ENCODE measurements around the gene THSD1. TPM values are rescaled to one million over a fixed set of nuclear protein-coding genes. Genes with fewer than 3 reads are reported as not detected.
"Not testable (repeated sequence)": the region's sequence is repeated elsewhere in the genome, so short reads cannot be mapped to it uniquely, and the experiment has no call there.

THSD1 gene
- total RNA-seq, 1 experiment from 2014 or later, result 3.3 TPM

GRCh38 chr13:52371736-52372247 lies 34.2 kb downstream of the THSD1 start:
- no peaks in the 10 kb centered on the region for H3K4me1 ChIP-seq (ENCODE audit: control insufficient read depth, insufficient read depth, low read length)
- no peak for TF ChIP-seq TCF7L2 (IDR thresholded peaks at IDR 0.05; ENCODE audit: low read depth, low read length)
- no peaks in the 10 kb centered on the region for H3K36me3 ChIP-seq (ENCODE audit: control insufficient read depth, insufficient read depth, low read length)
- peak; percentile 76 for ATAC-seq
- no peak overlapping the region for H3K27ac ChIP-seq (ENCODE audit: low read length)
- POLR2A ChIA-PET, result no interaction called here
- in situ Hi-C loops (cut with HindIII; ENCODE audit: low pct_unique_long_range_greater_than_20kb, low sequenced_read_pairs) (no loop called here), intact Hi-C loops (cut with micrococcal nuclease; ENCODE audit: unreplicated experiment) (no loop called here)
- CTCF ChIA-PET, result no interaction called here
- DNase-seq (ENCODE audit: low read depth, low spot score), result no peak
- H3K9me3 ChIP-seq (ENCODE audit: control insufficient read depth, insufficient read depth, low read depth, low read length), result no peaks in the 10 kb centered on the region
- no peak overlapping the region for H3K4me3 ChIP-seq (ENCODE audit: low read depth in 2 of 2, low read length in 2 of 2)
- BruUV-seq (replicated peaks), result no TSS peak
- H3K27me3 ChIP-seq (ENCODE audit: control insufficient read depth, insufficient read depth, low read length), result no peaks in the 10 kb centered on the region

DNA sequence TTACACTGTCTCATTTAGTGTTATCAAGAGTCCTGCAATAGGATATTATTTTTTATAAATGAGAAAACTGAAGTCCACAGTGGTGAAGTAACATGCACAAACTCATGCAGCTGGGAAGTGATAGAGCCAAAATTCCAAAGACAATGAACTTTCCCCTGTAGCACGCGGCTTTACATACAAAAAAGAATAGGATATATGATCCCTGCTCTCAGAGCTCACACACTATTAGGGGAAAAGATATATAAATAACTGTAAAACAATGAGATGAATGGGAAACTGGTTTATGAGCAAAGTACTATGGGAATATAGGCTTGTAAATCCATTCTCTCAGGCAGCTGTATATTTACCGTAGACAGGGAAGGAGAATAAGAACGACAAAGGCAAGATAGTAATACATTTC lies 39.7 kb downstream of the THSD1 start:
- Histone ChIP-seq H3K36me3 (ENCODE audit: control insufficient read depth, insufficient read depth, low read length) (no peaks in the 10 kb centered on the region), H3K4me3 (ENCODE audit: low read depth in 2 of 2, low read length in 2 of 2) (no peak overlapping the region), H3K4me1 (ENCODE audit: control insufficient read depth, insufficient read depth, low read length) (no peaks in the 10 kb centered on the region), H3K9me3 (ENCODE audit: control insufficient read depth, insufficient read depth, low read depth, low read length) (no peaks in the 10 kb centered on the region), H3K27me3 (ENCODE audit: control insufficient read depth, insufficient read depth, low read length) (no peaks in the 10 kb centered on the region), H3K27ac (ENCODE audit: low read length) (no peak overlapping the region)
- POLR2A ChIA-PET, result no interaction called here
- in situ Hi-C loops (cut with HindIII; ENCODE audit: low pct_unique_long_range_greater_than_20kb, low sequenced_read_pairs) (no loop called here), intact Hi-C loops (cut with micrococcal nuclease; ENCODE audit: unreplicated experiment) (no loop called here)
- CTCF ChIA-PET, result no interaction called here
- no peak for ATAC-seq
- DNase-seq (ENCODE audit: low read depth, low spot score), result no peak
- TF ChIP-seq POLR2AphosphoS5 (IDR thresholded peaks at IDR 0.05; ENCODE audit: low read depth, low read length) (no peak), SIN3A (IDR thresholded peaks at IDR 0.05; ENCODE audit: borderline replicate concordance, insufficient read depth, low read depth, low read length) (no peak), TCF7L2 (IDR thresholded peaks at IDR 0.05; ENCODE audit: low read depth, low read length) (no peak)
- TF ChIP-seq, protein P1, sequence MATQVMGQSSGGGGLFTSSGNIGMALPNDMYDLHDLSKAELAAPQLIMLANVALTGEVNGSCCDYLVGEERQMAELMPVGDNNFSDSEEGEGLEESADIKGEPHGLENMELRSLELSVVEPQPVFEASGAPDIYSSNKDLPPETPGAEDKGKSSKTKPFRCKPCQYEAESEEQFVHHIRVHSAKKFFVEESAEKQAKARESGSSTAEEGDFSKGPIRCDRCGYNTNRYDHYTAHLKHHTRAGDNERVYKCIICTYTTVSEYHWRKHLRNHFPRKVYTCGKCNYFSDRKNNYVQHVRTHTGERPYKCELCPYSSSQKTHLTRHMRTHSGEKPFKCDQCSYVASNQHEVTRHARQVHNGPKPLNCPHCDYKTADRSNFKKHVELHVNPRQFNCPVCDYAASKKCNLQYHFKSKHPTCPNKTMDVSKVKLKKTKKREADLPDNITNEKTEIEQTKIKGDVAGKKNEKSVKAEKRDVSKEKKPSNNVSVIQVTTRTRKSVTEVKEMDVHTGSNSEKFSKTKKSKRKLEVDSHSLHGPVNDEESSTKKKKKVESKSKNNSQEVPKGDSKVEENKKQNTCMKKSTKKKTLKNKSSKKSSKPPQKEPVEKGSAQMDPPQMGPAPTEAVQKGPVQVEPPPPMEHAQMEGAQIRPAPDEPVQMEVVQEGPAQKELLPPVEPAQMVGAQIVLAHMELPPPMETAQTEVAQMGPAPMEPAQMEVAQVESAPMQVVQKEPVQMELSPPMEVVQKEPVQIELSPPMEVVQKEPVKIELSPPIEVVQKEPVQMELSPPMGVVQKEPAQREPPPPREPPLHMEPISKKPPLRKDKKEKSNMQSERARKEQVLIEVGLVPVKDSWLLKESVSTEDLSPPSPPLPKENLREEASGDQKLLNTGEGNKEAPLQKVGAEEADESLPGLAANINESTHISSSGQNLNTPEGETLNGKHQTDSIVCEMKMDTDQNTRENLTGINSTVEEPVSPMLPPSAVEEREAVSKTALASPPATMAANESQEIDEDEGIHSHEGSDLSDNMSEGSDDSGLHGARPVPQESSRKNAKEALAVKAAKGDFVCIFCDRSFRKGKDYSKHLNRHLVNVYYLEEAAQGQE (IDR thresholded peaks at IDR 0.05; ENCODE audit: insufficient read depth in 1 of 2, low read depth in 2 of 2, low read length in 1 of 2), result no peak
- TF ChIP-seq, protein P2, sequence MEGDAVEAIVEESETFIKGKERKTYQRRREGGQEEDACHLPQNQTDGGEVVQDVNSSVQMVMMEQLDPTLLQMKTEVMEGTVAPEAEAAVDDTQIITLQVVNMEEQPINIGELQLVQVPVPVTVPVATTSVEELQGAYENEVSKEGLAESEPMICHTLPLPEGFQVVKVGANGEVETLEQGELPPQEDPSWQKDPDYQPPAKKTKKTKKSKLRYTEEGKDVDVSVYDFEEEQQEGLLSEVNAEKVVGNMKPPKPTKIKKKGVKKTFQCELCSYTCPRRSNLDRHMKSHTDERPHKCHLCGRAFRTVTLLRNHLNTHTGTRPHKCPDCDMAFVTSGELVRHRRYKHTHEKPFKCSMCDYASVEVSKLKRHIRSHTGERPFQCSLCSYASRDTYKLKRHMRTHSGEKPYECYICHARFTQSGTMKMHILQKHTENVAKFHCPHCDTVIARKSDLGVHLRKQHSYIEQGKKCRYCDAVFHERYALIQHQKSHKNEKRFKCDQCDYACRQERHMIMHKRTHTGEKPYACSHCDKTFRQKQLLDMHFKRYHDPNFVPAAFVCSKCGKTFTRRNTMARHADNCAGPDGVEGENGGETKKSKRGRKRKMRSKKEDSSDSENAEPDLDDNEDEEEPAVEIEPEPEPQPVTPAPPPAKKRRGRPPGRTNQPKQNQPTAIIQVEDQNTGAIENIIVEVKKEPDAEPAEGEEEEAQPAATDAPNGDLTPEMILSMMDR (IDR thresholded peaks at IDR 0.05), result no peak
- BruUV-seq (replicated peaks), result no TSS peak

DNA sequence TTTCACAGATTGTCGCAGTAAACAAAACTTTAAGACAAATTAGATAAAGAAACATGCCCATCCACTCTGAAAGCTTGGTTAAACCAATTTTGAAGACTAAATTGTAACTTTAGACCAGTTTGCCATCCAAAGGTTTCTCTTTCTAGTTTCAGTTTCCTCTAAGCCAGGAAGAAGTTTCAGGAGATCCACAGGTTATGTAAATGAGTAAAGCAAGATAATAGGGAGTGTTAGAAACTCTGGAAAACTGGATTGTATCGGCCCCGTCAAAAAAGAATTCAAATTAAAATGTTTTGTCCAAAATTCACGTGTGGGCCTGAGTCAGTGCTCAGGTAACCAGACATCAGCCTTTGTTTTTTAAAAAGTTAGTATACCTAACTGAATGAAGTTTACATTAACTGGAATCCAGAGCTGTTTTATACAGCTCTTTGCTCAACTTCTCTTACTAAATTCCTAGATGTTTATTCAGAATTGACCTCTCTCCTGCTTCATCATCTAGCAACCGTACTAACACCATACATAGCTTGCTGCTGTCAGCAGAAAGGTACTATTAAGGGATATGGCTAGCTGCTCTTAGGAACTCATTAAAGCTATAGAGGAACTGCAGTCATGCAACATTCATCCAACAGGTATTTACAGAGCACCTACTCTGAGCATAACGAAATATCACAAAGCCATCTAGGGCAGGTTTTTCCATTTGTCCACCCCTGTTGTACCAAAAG lies 43.6 kb downstream of the THSD1 start:
- in situ Hi-C loops (cut with HindIII; ENCODE audit: low pct_unique_long_range_greater_than_20kb, low sequenced_read_pairs); H3K27ac ChIP-seq (ENCODE audit: low read length); H3K9me3 ChIP-seq (ENCODE audit: control insufficient read depth, insufficient read depth, low read depth, low read length); H3K4me1 ChIP-seq (ENCODE audit: control insufficient read depth, insufficient read depth, low read length); POLR2A ChIA-PET; H3K36me3 ChIP-seq (ENCODE audit: control insufficient read depth, insufficient read depth, low read length); DNase-seq (ENCODE audit: low read depth, low spot score); BruUV-seq (replicated peaks); intact Hi-C loops (cut with micrococcal nuclease; ENCODE audit: unreplicated experiment); H3K27me3 ChIP-seq (ENCODE audit: control insufficient read depth, insufficient read depth, low read length); H3K4me3 ChIP-seq (ENCODE audit: low read depth in 2 of 2, low read length in 2 of 2); CTCF ChIA-PET: not testable (repeated sequence)
- ATAC-seq, result peak; percentile 70
